HG02642 (cell line): ENCODE results near the gene AMN.

ENCODE experiments used
- ATAC-seq: cut with Tn5 transposase; IDR thresholded peaks from one replicate; pipeline ENCODE4 v1.9.1; 2021; ENCODE audit warnings: mild to moderate bottlenecking; ENCODE audit not compliant: unreplicated experiment, poor library complexity

The AMN gene

GRCh38 chr14:102911541-102911951 lies 10.9 kb upstream of the AMN start:
- no peak for ATAC-seq

- no peak for ATAC-seq
Observed at GRCh38 chr14:102911991-102912761, 10.3 kb upstream of the AMN start.

GRCh38 chr14:102913341-102914211 lies 8.9 kb upstream of the AMN start:
- ATAC-seq, result no peak

- ATAC-seq, result no peak
Observed at GRCh38 chr14:102914474-102915291, 7.8 kb upstream of the AMN start.

- no peak for ATAC-seq
Observed at GRCh38 chr14:102915292-102916110, 7.0 kb upstream of the AMN start.

GRCh38 chr14:102916347-102917055 lies 6.0 kb upstream of the AMN start:
- no peak for ATAC-seq

GRCh38 chr14:102917056-102917385 lies 5.4 kb upstream of the AMN start:
- ATAC-seq, result no peak

- no peak for ATAC-seq
Observed at GRCh38 chr14:102917469-102918211, 4.8 kb upstream of the AMN start.

- ATAC-seq, result no peak
Observed at GRCh38 chr14:102918438-102918837, 4.0 kb upstream of the AMN start.

- ATAC-seq, result no peak
Observed at GRCh38 chr14:102920273-102920997, 2.0 kb upstream of the AMN start.

GRCh38 chr14:102920998-102921304 lies 1.5 kb upstream of the AMN start:
- ATAC-seq, result no peak

- ATAC-seq, result no peak
Observed at GRCh38 chr14:102923201-102923924, 900 bp downstream of the AMN start.

GRCh38 chr14:102923925-102924486 lies 1.5 kb downstream of the AMN start:
- no peak for ATAC-seq

GRCh38 chr14:102924632-102925588 lies 2.4 kb downstream of the AMN start:
- ATAC-seq, result no peak

GRCh38 chr14:102925646-102926045 lies 3.2 kb downstream of the AMN start:
- no peak for ATAC-seq

- ATAC-seq, result no peak
Observed at GRCh38 chr14:102926104-102926503, 3.6 kb downstream of the AMN start.
